WTC11 (cell line): ENCODE results near the gene FAAH2. TPM values are rescaled to one million over a fixed set of nuclear protein-coding genes. Genes with fewer than 3 reads are reported as not detected.
A peak's percentile ranks its signal among the peaks of the same experiment; 100 is the strongest.
"Not testable (repeated sequence)": the region's sequence is repeated elsewhere in the genome, so short reads cannot be mapped to it uniquely, and the experiment has no call there.

Experiments
- ATAC-seq: fragments of 200-7000 bp; cut with Tn5 transposase; 2 replicates; pipeline ENCODE4 v1.10.0; 2021; ENCODE audit warnings: mild to moderate bottlenecking, moderate library complexity
- CTCF ChIA-PET: fragments of 300-600 bp; sonication (Branson Sonifier 250); formaldehyde crosslinking; loops from one replicate; lab custom pipeline; 2021; ENCODE audit warnings: antibody characterized with exemption; lab: Charles Lee
- POLR2A ChIA-PET: fragments of 350-600 bp; sonication (Branson Sonifier 250); formaldehyde crosslinking; loops from one replicate; lab custom pipeline; 2021; ENCODE audit warnings: antibody characterized with exemption; lab: Charles Lee
- DNase-seq: peaks from one replicate; pipeline ENCODE4 v3.0.0; 2021; ENCODE audit warnings: low spot score
- H3K27ac Mint-ChIP-seq: 2 replicates; pipeline ENCODE4 v1.8.0; 2021; ENCODE audit warnings: mixed read lengths
- H3K27me3 Mint-ChIP-seq: 2 replicates; pipeline ENCODE4 v1.8.0; 2021; ENCODE audit warnings: low read depth, mild to moderate bottlenecking, moderate library complexity, mixed read lengths
- H3K36me3 Mint-ChIP-seq: 2 replicates; pipeline ENCODE4 v1.8.0; 2021; ENCODE audit warnings: mixed read lengths
- H3K4me1 Mint-ChIP-seq: 2 replicates; pipeline ENCODE4 v1.8.0; 2022; ENCODE audit warnings: mixed read lengths
- H3K4me3 Mint-ChIP-seq: 2 replicates; pipeline ENCODE4 v1.8.0; 2021; ENCODE audit warnings: mild to moderate bottlenecking, moderate library complexity, mixed read lengths
- H3K9me3 Mint-ChIP-seq: 2 replicates; pipeline ENCODE4 v1.8.0; 2021; ENCODE audit warnings: mixed read lengths
- ESRRA ChIP-seq: sonication (generic); formaldehyde crosslinking; IDR thresholded peaks from 2 replicates; pipeline ENCODE4 v1.8.1; 2022; ENCODE audit warnings: mild to moderate bottlenecking, missing genetic modification reagents, borderline replicate concordance
- FOXJ3 ChIP-seq: sonication (generic); formaldehyde crosslinking; IDR thresholded peaks from 2 replicates; pipeline ENCODE4 v1.9.0; 2021; ENCODE audit warnings: missing genetic modification reagents, mild to moderate bottlenecking, borderline replicate concordance
- FOXK1 ChIP-seq: sonication (generic); formaldehyde crosslinking; IDR thresholded peaks from 2 replicates; pipeline ENCODE4 v1.8.0; 2022; ENCODE audit warnings: mild to moderate bottlenecking, moderate library complexity, missing genetic modification reagents
- IRF2 ChIP-seq: sonication (generic); formaldehyde crosslinking; IDR thresholded peaks from 2 replicates; pipeline ENCODE4 v1.8.0; 2022; ENCODE audit warnings: low read depth, missing genetic modification reagents, borderline replicate concordance
- SOX15 ChIP-seq: fragments of 250-450 bp; sonication (Bioruptor Pico); IDR thresholded peaks from 2 replicates; pipeline ENCODE4 v1.9.0; 2021; ENCODE audit warnings: mild to moderate bottlenecking
- TP53 ChIP-seq: sonication (generic); formaldehyde crosslinking; IDR thresholded peaks from 2 replicates; pipeline ENCODE4 v1.8.1; 2023; ENCODE audit warnings: mild to moderate bottlenecking, missing genetic modification reagents
- total RNA-seq: library from RNA; stranded (reverse); gene quantifications from 3 replicates; pipeline ENCODE4 v1.2.3, GENCODE V29; 2021
- TF ChIP-seq, protein P1 (sequence below): fragments of 250-450 bp; sonication (Bioruptor Pico); conservative IDR thresholded peaks from 2 replicates; pipeline ENCODE4 v1.9.0; 2021; ENCODE audit warnings: mild to moderate bottlenecking
- TF ChIP-seq, protein P2 (sequence below): fragments of 250-450 bp; sonication (Bioruptor Pico); IDR thresholded peaks from 2 replicates; pipeline ENCODE4 v1.9.0; 2021; ENCODE audit warnings: mild to moderate bottlenecking
- TF ChIP-seq, protein P3 (sequence below): sonication (generic); formaldehyde crosslinking; IDR thresholded peaks from 2 replicates; pipeline ENCODE4 v1.8.1; 2022; ENCODE audit warnings: mild to moderate bottlenecking, missing genetic modification reagents, moderate library complexity, borderline replicate concordance
- TF ChIP-seq, protein P4 (sequence below): sonication (generic); formaldehyde crosslinking; IDR thresholded peaks from 2 replicates; pipeline ENCODE4 v1.8.0; 2022; ENCODE audit warnings: mild to moderate bottlenecking, missing genetic modification reagents
- TF ChIP-seq, protein P5 (sequence below): fragments of 200-600 bp; IDR thresholded peaks from 2 replicates; pipeline ENCODE4 v1.8.0; 2022; ENCODE audit warnings: antibody characterized with exemption
- TF ChIP-seq, protein P6 (sequence below): sonication (generic); formaldehyde crosslinking; IDR thresholded peaks from 2 replicates; pipeline ENCODE4 v1.8.1; 2022; ENCODE audit warnings: low read depth, mild to moderate bottlenecking, moderate library complexity, missing genetic modification reagents, borderline replicate concordance

Gene FAAH2
- total RNA-seq, 1 experiment from 2014 or later = 5.0 TPM

DNA sequence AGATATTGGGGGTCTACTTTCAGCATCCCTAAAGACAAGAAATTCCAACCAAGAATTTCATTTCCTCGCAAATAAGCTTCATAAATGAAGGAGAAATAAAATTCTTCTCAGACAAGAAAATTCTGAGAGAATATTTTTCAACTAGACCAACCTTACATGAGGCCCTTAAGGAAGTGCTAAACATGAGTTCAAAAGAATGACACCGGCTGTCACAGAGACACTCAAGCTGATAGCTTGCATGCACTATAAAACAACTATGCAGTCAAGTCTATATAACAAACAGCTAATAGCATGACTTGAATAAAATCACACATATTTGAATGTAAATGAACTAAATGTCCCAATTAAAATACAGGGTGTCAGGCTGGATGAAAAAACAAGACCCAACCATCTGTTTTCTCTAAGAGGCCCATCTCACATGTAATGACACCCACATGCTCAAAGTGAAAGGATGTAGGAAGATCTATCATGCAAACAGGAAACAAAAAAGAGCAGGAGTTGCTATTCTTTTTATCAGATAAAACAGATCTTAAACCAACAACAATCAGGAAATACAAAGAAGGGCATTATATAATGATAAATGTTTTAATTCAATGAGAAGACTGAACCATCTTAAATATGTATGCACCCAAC is 27.2 kb downstream of the FAAH2 start (continued):
- TF ChIP-seq, protein P1, sequence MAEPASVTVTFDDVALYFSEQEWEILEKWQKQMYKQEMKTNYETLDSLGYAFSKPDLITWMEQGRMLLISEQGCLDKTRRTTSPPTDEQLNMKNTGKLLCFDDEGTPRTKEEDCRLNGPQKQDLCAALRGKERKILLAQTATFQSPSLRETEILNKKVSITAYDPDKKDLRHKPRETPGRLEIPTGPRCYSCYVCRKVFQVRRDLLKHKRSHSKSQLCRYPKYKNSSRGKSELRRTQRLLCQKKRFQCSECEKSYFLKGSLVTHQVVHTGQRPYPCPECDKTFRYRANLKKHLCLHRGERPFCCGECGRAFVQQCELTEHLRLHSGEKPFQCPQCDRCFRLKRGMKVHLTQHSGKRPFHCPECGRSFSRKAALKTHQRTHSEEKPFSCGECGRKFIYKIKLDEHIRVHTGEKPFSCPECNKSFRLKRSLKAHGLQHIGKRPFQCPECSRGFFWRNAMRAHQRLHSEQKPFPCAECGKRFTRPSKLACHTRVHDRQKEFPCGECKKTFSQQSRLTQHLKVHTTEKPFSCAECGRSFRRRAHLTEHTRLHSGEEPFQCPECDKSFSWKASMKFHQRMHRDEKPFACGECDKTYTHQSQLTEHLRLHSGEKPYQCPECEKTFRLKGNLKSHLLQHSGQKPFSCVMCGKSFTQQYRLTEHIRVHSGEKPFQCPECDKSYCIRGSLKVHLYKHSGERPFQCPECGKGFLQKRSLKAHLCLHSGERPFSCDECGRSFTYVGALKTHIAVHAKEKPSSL (CRISPR knock-in tag) = no peak
- TF ChIP-seq, protein P2, sequence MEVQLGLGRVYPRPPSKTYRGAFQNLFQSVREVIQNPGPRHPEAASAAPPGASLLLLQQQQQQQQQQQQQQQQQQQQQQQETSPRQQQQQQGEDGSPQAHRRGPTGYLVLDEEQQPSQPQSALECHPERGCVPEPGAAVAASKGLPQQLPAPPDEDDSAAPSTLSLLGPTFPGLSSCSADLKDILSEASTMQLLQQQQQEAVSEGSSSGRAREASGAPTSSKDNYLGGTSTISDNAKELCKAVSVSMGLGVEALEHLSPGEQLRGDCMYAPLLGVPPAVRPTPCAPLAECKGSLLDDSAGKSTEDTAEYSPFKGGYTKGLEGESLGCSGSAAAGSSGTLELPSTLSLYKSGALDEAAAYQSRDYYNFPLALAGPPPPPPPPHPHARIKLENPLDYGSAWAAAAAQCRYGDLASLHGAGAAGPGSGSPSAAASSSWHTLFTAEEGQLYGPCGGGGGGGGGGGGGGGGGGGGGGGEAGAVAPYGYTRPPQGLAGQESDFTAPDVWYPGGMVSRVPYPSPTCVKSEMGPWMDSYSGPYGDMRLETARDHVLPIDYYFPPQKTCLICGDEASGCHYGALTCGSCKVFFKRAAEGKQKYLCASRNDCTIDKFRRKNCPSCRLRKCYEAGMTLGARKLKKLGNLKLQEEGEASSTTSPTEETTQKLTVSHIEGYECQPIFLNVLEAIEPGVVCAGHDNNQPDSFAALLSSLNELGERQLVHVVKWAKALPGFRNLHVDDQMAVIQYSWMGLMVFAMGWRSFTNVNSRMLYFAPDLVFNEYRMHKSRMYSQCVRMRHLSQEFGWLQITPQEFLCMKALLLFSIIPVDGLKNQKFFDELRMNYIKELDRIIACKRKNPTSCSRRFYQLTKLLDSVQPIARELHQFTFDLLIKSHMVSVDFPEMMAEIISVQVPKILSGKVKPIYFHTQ (CRISPR knock-in tag) = no peak
- no peak for TF ChIP-seq IRF2
- TF ChIP-seq, protein P3, sequence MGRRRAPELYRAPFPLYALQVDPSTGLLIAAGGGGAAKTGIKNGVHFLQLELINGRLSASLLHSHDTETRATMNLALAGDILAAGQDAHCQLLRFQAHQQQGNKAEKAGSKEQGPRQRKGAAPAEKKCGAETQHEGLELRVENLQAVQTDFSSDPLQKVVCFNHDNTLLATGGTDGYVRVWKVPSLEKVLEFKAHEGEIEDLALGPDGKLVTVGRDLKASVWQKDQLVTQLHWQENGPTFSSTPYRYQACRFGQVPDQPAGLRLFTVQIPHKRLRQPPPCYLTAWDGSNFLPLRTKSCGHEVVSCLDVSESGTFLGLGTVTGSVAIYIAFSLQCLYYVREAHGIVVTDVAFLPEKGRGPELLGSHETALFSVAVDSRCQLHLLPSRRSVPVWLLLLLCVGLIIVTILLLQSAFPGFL (CRISPR knock-in tag) = no peak
- TF ChIP-seq, protein P4, sequence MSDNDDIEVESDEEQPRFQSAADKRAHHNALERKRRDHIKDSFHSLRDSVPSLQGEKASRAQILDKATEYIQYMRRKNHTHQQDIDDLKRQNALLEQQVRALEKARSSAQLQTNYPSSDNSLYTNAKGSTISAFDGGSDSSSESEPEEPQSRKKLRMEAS (CRISPR knock-in tag) = no peak
- no peak for TF ChIP-seq FOXJ3 (CRISPR knock-in tag)
- TF ChIP-seq ESRRA (CRISPR knock-in tag) = no peak
- TF ChIP-seq TP53 (CRISPR knock-in tag) = no peak
- TF ChIP-seq SOX15 (CRISPR knock-in tag) = no peak

DNA sequence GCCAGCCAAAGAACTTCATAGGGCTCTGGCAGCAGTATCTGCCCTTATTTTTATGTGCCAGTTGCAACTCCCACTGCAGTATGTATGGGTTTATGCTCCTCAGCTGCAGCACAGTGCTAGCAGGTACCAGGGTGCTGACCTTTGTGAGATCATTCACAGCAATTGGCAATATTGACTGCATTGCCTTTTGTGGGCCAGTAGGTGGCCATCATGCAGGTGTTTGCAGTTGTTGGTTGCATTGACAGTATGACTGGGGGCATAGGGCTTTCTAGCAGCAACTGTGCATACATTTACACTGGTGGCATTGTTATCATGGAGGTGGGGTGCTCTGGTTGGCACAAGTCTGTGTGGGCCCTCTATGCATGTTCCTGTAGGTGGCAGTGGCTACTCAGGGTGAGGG is 42.5 kb downstream of the FAAH2 start:
- Mint-ChIP-seq H3K4me1 (peaks cover 9% of the 10 kb centered on the region), H3K27me3 (no peaks in the 10 kb centered on the region; the same call in 1 of the 2 replicates), H3K9me3 (peaks cover 18% of the 10 kb centered on the region), H3K27ac (no peak overlapping the region)
- peak; percentile 56 for ATAC-seq
- TF ChIP-seq, protein P5, sequence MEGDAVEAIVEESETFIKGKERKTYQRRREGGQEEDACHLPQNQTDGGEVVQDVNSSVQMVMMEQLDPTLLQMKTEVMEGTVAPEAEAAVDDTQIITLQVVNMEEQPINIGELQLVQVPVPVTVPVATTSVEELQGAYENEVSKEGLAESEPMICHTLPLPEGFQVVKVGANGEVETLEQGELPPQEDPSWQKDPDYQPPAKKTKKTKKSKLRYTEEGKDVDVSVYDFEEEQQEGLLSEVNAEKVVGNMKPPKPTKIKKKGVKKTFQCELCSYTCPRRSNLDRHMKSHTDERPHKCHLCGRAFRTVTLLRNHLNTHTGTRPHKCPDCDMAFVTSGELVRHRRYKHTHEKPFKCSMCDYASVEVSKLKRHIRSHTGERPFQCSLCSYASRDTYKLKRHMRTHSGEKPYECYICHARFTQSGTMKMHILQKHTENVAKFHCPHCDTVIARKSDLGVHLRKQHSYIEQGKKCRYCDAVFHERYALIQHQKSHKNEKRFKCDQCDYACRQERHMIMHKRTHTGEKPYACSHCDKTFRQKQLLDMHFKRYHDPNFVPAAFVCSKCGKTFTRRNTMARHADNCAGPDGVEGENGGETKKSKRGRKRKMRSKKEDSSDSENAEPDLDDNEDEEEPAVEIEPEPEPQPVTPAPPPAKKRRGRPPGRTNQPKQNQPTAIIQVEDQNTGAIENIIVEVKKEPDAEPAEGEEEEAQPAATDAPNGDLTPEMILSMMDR = peak; percentile 29; the same call in 1 of the 2 replicates
- TF ChIP-seq, protein P6, sequence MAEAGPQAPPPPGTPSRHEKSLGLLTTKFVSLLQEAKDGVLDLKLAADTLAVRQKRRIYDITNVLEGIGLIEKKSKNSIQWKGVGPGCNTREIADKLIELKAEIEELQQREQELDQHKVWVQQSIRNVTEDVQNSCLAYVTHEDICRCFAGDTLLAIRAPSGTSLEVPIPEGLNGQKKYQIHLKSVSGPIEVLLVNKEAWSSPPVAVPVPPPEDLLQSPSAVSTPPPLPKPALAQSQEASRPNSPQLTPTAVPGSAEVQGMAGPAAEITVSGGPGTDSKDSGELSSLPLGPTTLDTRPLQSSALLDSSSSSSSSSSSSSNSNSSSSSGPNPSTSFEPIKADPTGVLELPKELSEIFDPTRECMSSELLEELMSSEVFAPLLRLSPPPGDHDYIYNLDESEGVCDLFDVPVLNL (CRISPR knock-in tag) = no peak
- TF ChIP-seq, all 79 proteins: peak for 1
- ChIA-PET POLR2A (no interaction called here), CTCF (no interaction called here)
- H3K36me3 Mint-ChIP-seq = peaks cover 35% of the 10 kb centered on the region
- DNase-seq = no peak
- no peak overlapping the region for H3K4me3 Mint-ChIP-seq

DNA sequence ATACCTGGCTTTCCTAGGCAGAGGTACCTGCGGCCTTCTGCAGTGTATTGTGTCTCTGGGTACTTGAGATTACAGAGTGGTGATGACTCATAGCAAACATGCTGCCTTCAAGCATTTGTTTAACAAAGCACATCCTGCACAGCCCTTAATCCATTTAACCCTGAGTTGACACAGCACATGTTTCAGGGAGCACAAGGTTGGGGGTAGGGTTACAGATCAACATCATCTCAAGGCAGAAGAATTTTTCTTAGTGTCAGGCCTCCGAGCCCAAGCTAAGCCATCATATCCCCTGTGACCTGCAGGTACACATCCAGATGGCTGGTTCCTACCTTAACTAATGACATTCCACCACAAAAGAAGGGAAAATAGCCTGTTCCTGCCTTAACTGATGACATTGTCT is 49.3 kb downstream of the FAAH2 start:
- TF ChIP-seq FOXK1 (CRISPR knock-in tag) = 0 out of 2 replicates have a peak, but pooled peaks have one; percentile 30
- TF ChIP-seq, protein P4 (CRISPR knock-in tag) = peak; percentile 14; the same call in 1 of the 2 replicates
- peak; percentile 86 for ATAC-seq
- H3K4me3 Mint-ChIP-seq, CTCF ChIA-PET, DNase-seq, H3K27me3 Mint-ChIP-seq: not testable (repeated sequence)
- peak overlapping the region; percentile 97 for H3K27ac Mint-ChIP-seq
- peaks cover 12% of the 10 kb centered on the region for H3K9me3 Mint-ChIP-seq
- H3K36me3 Mint-ChIP-seq = peaks cover 31% of the 10 kb centered on the region
- POLR2A ChIA-PET = interaction anchor here (0.6 kb wide), 1 partner anchor 240 kb away, joined by 3 read pairs; no protein-coding TSS in a partner anchor
- peaks cover 60% of the 10 kb centered on the region for H3K4me1 Mint-ChIP-seq
